Bronchial epithelial cell (primary cell): ENCODE results near the gene PRKCB. TPM values are rescaled to one million over a fixed set of nuclear protein-coding genes. Genes with fewer than 3 reads are reported as not detected.

Experiments
- DNase-seq: peaks from one replicate; pipeline ENCODE4 v3.0.0-alpha.2; 2010; ENCODE audit warnings: low read depth
- FAIRE-seq: peaks from 2 replicates; lab custom pipeline; 2011; peaks lifted over from hg19 to GRCh38; lab: Jason Lieb, UNC
- H3K27me3 ChIP-seq: 2 replicates; pipeline ENCODE4 v1.5.1; 2011; ENCODE audit warnings: low read length; ENCODE audit not compliant: control insufficient read depth, insufficient read depth
- H3K36me3 ChIP-seq: 2 replicates; pipeline ENCODE4 v1.5.1; 2011; ENCODE audit warnings: low read length; ENCODE audit not compliant: control insufficient read depth, insufficient read depth
- H3K4me3 ChIP-seq: 2 replicates; pipeline ENCODE4 v1.5.1; 2011; ENCODE audit warnings: mild to moderate bottlenecking, low read depth, low read length, control low read depth
- total RNA-seq: library from RNA; depleted of rRNA; stranded (reverse); fragments of >200 nt; gene quantifications from 2 replicates; pipeline ENCODE4 v1.2.1, GENCODE V29; 2014
- TF ChIP-seq, protein P1 (sequence below): IDR thresholded peaks from 2 replicates; pipeline ENCODE4 v1.5.1; 2011; ENCODE audit warnings: mild to moderate bottlenecking, moderate library complexity, low read length, control low read depth, inconsistent platforms; ENCODE audit not compliant: insufficient read depth, severe bottlenecking

The PRKCB gene
- total RNA-seq, 1 donor from 2014 or later: not detected

DNA sequence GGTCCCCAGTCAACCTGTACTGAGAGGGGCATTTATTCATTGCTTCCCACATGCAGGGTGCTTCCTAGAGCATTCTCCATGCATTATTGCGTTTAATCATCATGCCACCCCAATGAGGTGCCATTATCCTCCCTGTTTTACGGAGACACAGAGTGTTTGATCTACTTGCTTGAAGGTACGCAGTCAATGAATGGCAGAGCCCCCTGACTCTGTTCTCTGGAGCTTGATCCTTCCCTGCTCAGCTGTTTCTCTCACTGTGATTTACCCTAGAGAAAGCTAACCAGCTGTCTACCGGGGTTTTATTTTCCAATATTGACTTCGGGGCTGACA lies 117.2 kb downstream of the PRKCB start:
- Histone ChIP-seq H3K4me3 (no peak overlapping the region), H3K27me3 (no peaks in the 10 kb centered on the region), H3K36me3 (no peaks in the 10 kb centered on the region)
- TF ChIP-seq, protein P1, sequence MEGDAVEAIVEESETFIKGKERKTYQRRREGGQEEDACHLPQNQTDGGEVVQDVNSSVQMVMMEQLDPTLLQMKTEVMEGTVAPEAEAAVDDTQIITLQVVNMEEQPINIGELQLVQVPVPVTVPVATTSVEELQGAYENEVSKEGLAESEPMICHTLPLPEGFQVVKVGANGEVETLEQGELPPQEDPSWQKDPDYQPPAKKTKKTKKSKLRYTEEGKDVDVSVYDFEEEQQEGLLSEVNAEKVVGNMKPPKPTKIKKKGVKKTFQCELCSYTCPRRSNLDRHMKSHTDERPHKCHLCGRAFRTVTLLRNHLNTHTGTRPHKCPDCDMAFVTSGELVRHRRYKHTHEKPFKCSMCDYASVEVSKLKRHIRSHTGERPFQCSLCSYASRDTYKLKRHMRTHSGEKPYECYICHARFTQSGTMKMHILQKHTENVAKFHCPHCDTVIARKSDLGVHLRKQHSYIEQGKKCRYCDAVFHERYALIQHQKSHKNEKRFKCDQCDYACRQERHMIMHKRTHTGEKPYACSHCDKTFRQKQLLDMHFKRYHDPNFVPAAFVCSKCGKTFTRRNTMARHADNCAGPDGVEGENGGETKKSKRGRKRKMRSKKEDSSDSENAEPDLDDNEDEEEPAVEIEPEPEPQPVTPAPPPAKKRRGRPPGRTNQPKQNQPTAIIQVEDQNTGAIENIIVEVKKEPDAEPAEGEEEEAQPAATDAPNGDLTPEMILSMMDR: no peak
- FAIRE-seq (no peak), DNase-seq (no peak)

DNA sequence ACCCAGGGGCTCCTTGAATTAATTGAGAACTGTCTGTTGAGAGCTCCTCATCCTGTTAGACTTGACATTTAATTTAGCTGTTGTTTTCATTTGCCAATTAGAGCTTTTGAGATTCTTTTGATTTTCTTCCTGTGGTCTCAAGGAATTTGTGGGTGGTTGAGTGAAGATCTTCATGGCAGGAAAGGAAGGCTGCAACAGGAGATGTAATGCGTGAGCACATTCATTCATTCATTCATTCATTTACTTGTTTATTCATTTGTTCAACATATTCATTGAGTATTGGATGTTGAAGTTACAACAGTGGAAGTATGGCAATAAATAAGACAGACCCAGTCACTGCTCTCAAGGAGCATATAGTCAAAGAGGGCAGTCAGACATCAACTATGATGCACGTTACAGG lies 117.7 kb downstream of the PRKCB start:
- FAIRE-seq (no peak), DNase-seq (no peak)
- H3K36me3 ChIP-seq: no peaks in the 10 kb centered on the region
- no peaks in the 10 kb centered on the region for H3K27me3 ChIP-seq
- H3K4me3 ChIP-seq: no peak overlapping the region
- TF ChIP-seq, protein P1: no peak

- H3K27me3 ChIP-seq: no peaks in the 10 kb centered on the region
- TF ChIP-seq, protein P1: no peak
- peak; percentile 64 for FAIRE-seq
- DNase-seq: no peak
- H3K4me3 ChIP-seq: no peak overlapping the region
- no peaks in the 10 kb centered on the region for H3K36me3 ChIP-seq
Measured at GRCh38 chr16:23955088-23955487, 119.3 kb downstream of the PRKCB start.

DNA sequence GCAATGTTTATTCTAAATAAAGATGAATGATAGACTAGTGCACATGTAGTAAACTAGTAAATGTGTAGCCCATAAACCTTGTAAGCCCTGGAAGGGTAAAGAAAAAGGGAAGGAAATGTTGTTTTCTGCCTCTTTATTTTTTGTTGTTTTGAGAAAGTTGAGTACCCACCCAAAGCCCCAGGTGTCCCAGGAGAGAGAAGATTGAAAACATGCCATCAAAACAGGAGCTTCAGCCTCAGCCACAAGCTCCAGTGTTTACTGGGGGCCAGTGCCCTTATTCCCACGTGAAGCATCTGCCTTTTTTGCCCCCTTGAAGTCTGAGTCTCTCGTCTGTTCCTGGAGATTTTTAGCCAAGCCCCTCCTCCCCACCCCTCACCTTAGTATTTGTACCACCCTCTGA lies 121.5 kb downstream of the PRKCB start:
- Histone ChIP-seq H3K36me3 (no peaks in the 10 kb centered on the region), H3K4me3 (no peak overlapping the region), H3K27me3 (no peaks in the 10 kb centered on the region)
- FAIRE-seq: no peak
- DNase-seq: no peak
- TF ChIP-seq, protein P1: no peak

- no peak for FAIRE-seq
- no peak for DNase-seq
Measured at GRCh38 chr16:23959072-23959751, 123.4 kb downstream of the PRKCB start.

More at GRCh38 chr16:23959072-23959751, 123.4 kb downstream of the PRKCB start:
- Histone ChIP-seq H3K4me3 (no peak overlapping the region), H3K36me3 (no peaks in the 10 kb centered on the region), H3K27me3 (no peaks in the 10 kb centered on the region)
- TF ChIP-seq, protein P1: no peak
